Adipocyte (in vitro differentiated cells): Measurements from ENCODE around the gene ANAPC1.
"Not testable (repeated sequence)": the region's sequence is repeated elsewhere in the genome, so short reads cannot be mapped to it uniquely, and the experiment has no call there.

Source experiments
- DNase-seq: peaks from one replicate; pipeline ENCODE4 v3.0.0-alpha.2; 2015; ENCODE audit warnings: low read depth
- H3K27me3 ChIP-seq: replicated peaks from 2 replicates; pipeline ENCODE4 v1.7.0; 2013; ENCODE audit warnings: mild to moderate bottlenecking, low read length, moderate library complexity; ENCODE audit not compliant: control insufficient read depth, insufficient read depth
- H3K36me3 ChIP-seq: 2 replicates; pipeline ENCODE4 v1.7.0; 2013; ENCODE audit warnings: low read length, mild to moderate bottlenecking, moderate library complexity; ENCODE audit not compliant: control insufficient read depth, insufficient read depth, severe bottlenecking
- H3K4me1 ChIP-seq: 2 replicates; pipeline ENCODE4 v1.7.0; 2013; ENCODE audit warnings: mild to moderate bottlenecking, low read length, moderate library complexity; ENCODE audit not compliant: control insufficient read depth, insufficient read depth
- H3K4me3 ChIP-seq: 2 replicates; pipeline ENCODE4 v1.7.0; 2013; ENCODE audit warnings: mild to moderate bottlenecking, low read length, moderate library complexity
- H3K9ac ChIP-seq: 2 replicates; pipeline ENCODE4 v1.7.0; 2013; ENCODE audit warnings: mild to moderate bottlenecking, low read length, moderate library complexity
- H3K9me3 ChIP-seq: 2 replicates; pipeline ENCODE4 v1.7.0; 2013; ENCODE audit warnings: mild to moderate bottlenecking, low read length, moderate library complexity; ENCODE audit not compliant: control insufficient read depth

ANAPC1 gene

DNA sequence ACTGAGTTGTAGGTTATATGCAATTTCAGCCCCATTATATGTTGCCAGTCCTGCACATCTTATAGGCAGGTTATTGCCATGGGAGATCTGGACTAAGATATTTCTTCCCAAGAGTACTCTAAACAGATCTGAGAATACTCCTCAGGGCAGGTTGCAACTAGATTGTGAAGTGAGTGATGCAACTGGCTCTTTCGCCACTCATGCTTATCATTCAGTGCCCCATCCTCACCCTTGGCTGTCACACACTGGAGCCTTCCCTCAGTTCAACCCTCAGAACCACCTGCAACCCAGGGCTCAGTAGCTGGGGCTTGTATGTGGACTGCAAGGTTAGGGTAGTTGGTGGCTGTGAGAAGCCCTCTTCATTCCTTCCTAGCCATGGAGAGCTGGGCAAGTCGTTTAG lies 28.6 kb upstream of the ANAPC1 start:
- H3K9me3 ChIP-seq = no peaks in the 10 kb centered on the region
- no peak overlapping the region for H3K4me3 ChIP-seq

DNA sequence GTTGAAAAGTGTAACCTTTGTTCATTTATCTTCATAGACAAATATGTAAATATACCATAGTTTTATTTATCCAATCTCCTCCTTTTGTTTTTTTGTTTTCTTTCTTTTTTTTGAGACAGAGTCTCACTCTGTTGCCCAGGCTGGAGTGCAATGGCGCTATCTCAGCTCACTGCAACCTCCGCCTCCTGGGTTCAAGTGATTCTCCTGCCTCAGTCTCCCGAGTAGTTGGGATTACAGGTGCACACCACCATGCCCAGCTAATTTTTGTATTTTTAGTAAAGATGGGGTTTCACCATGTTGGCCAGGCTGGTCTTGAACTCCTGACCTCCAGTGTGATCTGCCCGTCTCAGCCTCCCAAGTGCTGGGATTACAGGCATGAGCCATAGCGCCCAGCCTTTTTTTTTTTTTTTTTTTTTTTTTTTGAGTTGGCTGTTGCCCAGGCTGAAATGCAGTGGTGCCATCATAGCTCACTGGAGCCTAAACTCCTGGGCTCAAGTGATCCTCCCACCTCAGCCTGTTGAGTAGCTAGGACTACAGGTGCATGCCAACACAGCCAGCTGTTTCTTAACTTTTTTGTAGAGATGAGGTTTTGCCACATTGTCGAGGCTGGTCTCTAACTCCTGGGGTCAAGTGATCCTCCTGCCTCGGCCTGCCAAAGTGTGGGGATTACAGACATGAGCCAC lies 27.4 kb upstream of the ANAPC1 start:
- not testable (repeated sequence) for H3K9ac ChIP-seq, H3K4me3 ChIP-seq, DNase-seq, H3K27me3 ChIP-seq, H3K4me1 ChIP-seq, H3K9me3 ChIP-seq, H3K36me3 ChIP-seq

More for the DNA sequence above, 28.6 kb upstream of the ANAPC1 start:
- H3K4me1 ChIP-seq = no peaks in the 10 kb centered on the region
- no peak for DNase-seq
- H3K36me3 ChIP-seq = no peaks in the 10 kb centered on the region
- no peaks in the 10 kb centered on the region for H3K27me3 ChIP-seq
- H3K9ac ChIP-seq = no peak overlapping the region

DNA sequence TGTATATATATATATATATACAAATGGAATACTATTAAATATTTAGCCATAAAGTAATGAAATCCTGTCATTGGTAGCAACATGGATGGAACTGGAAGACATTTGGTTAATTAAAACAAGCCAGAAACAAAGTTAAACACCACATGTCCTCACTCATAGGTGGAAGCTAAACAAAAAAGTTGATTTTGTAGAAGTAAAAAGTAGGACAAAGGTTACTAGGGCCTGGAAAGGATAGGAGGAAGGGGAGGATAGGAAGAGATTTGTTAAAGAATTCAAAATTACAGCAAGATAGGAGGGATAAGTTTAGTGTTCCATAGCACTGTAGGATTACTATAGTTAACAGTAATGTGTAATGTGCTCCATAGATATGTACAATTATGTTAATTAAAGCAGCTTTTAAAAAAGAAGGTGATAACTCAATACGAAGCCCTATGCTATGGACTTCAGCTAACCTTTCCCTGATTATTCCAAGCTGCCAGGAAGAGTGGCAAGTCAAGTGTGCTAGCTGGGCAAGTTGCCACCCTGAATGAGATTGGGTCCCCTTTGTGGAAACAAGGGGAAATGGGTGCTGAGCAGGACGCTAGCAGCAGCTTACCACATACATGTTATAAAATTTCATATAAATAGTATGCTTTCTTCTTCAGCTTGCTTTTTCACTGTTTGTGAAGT lies 26.8 kb upstream of the ANAPC1 start:
- no peaks in the 10 kb centered on the region for H3K9me3 ChIP-seq
- no peaks in the 10 kb centered on the region for H3K4me1 ChIP-seq
- H3K27me3 ChIP-seq = no peaks in the 10 kb centered on the region
- H3K36me3 ChIP-seq = no peaks in the 10 kb centered on the region
- no peak overlapping the region for H3K4me3 ChIP-seq
- no peak for DNase-seq
- H3K9ac ChIP-seq = no peak overlapping the region

DNA sequence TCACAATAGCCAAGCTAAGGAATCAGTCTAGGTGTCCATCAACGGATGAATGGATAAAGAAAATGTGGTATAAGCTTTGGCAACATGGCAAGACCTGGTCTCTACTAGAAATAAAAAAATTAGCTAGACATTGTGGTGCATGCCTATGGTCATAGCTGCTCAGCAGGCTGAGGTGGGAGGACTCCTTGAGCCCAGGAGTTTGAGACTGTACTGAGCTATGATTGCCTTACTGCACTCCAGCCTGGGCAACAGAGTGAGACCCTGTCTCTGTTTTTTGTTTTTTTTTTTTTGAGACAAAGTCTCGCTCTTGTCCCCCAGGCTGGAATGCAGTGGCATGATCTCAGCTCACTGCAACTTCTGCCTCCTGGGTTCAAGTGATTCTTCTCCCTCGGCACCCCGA lies 26.0 kb upstream of the ANAPC1 start:
- not testable (repeated sequence) for H3K36me3 ChIP-seq, H3K9me3 ChIP-seq, DNase-seq, H3K4me1 ChIP-seq, H3K4me3 ChIP-seq, H3K27me3 ChIP-seq, H3K9ac ChIP-seq

DNA sequence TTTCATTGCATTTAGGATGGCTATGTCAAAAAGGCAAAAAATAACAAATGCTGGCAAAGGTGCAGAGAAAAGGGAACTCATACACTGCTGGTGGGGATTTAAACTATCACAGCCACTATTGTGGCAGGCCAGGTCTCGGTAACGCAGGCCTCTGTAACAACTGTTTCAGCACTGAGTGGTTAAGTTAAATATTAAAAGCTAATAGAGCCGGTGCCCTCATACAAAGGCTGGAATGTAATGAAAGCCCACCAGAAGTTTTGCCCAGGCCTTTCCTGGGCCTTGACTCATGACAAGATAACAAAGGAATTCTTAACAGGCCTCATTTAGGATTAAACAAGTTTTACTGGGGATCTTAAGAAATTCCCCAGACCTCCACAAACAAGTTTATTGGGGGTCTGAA lies 25.1 kb upstream of the ANAPC1 start:
- no peaks in the 10 kb centered on the region for H3K36me3 ChIP-seq
- H3K9ac ChIP-seq = no peak overlapping the region
- no peaks in the 10 kb centered on the region for H3K4me1 ChIP-seq
- no peaks in the 10 kb centered on the region for H3K27me3 ChIP-seq
- no peak overlapping the region for H3K4me3 ChIP-seq
- DNase-seq = no peak
- H3K9me3 ChIP-seq = no peaks in the 10 kb centered on the region

DNA sequence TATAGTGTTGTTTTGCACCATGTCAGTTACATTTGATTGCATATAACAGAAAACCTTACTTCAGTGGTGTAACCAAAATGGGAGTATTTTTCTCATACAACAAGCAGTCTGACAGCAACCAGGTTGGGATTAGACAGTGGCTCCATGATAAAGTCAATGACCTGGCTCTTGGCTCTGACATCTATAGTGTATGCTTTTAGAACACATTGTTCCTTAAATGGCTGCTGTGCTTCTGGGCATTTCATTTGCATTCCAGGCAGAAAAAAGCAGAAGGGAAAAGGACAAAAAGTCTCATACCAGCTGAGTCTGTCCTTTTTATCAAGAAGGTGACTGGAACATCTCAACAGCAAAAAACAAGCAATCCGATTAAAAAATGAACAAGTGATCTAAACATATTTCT lies 24.6 kb upstream of the ANAPC1 start:
- H3K36me3 ChIP-seq = no peaks in the 10 kb centered on the region
- no peak overlapping the region for H3K9ac ChIP-seq
- H3K4me1 ChIP-seq = no peaks in the 10 kb centered on the region
- no peaks in the 10 kb centered on the region for H3K9me3 ChIP-seq
- H3K27me3 ChIP-seq = peaks cover 4% of the 10 kb centered on the region
- DNase-seq = no peak
- H3K4me3 ChIP-seq = no peak overlapping the region

DNA sequence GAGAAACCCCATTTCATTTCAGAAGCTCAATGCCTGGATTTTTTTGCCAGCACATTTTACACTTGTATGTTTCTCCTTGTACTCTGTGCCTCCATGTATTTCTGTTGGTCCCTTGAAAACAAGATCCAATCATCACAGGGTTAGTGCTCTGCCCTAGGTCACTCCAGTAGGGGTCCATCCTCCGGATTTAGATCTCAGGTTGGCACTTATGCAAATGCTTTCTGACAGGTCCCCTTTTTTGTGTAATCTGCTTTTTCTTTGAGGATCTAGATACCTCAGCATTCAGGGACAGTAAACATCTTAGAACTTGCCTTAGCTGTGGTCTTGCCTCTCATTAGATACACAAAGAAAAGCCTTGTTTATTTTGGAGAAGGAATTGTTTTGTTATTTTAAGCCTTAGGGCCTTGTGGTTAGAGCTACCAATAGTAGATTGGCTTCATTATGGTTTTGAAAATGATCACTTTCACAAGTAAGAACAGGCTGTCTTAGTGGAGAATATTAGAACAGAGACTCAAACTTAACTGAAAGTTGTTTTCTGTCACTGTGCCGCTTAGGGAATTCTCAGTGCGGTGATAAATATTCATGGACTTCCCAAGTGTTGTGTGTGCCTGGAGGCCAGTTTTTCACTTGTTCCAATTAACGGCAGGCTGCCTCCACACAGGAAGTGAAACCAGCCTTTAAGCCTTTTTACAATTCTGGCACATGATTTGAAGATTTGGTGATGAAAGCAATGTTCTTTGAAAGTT lies 22.2 kb upstream of the ANAPC1 start:
- Histone ChIP-seq H3K9me3 (no peaks in the 10 kb centered on the region), H3K4me1 (no peaks in the 10 kb centered on the region), H3K9ac (no peak overlapping the region), H3K36me3 (no peaks in the 10 kb centered on the region), H3K27me3 (peaks cover 12% of the 10 kb centered on the region), H3K4me3 (no peak overlapping the region)
- DNase-seq = peak; percentile 42

DNA sequence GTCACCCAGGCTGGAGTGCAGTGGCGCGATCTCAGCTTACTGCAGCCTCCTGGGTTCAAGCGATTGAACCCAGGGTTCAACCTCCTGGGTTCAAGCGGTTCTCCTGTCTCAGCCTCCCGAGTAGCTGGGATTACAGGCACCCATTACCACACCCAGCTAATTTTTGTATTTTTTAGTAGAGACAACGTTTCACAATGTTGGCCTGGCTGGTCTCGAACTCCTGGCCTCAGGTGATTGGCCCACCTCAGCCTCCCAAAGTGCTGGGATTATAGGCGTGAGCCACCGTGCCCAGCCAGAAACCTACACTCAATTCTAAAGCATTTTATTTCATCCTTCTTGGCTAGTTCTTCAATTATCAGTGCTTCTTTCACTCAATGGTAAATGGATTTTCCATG lies 21.5 kb upstream of the ANAPC1 start:
- H3K4me1 ChIP-seq, H3K4me3 ChIP-seq, H3K36me3 ChIP-seq, H3K9me3 ChIP-seq, H3K9ac ChIP-seq, DNase-seq: not testable (repeated sequence)
- H3K27me3 ChIP-seq = peaks cover 12% of the 10 kb centered on the region

DNA sequence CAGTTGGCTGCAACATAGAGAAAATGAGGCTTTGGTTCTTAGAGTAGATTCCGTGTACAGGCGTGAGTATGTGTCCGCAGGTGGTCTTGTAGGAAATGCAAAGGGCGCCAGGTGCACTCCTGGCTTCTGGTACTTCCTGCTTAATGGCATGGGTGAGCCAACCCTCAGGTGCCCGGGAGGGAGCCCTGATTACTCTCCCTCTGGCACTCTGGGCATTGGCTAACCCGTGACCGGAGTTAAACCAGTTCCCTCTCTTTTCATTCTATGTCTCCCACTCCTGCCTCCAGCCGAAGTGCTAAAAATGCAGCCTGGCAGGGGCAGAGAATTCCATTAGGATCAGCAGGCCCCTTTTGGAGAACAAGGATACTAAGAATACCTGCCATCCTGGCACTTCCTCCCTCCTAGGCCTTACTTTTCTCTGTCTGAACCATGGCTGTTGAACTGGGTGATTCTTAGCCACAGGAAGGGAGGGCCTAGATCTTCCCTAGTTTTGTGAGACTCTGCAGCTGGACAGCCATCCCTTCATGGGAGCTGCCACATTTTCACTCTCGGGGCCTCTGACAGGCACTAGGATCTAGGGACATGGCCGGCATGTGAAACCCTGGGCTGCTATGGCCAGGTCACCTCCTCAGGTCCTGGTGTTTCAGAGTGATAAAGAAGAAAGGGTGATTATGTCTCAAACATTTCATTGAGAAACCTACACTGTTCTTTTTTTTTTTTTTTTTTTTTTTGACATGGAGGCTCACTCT lies 20.9 kb upstream of the ANAPC1 start:
- Histone ChIP-seq H3K4me1 (no peaks in the 10 kb centered on the region), H3K9ac (no peak overlapping the region), H3K9me3 (no peaks in the 10 kb centered on the region), H3K36me3 (no peaks in the 10 kb centered on the region), H3K4me3 (no peak overlapping the region), H3K27me3 (peaks cover 12% of the 10 kb centered on the region)
- DNase-seq = no peak

DNA sequence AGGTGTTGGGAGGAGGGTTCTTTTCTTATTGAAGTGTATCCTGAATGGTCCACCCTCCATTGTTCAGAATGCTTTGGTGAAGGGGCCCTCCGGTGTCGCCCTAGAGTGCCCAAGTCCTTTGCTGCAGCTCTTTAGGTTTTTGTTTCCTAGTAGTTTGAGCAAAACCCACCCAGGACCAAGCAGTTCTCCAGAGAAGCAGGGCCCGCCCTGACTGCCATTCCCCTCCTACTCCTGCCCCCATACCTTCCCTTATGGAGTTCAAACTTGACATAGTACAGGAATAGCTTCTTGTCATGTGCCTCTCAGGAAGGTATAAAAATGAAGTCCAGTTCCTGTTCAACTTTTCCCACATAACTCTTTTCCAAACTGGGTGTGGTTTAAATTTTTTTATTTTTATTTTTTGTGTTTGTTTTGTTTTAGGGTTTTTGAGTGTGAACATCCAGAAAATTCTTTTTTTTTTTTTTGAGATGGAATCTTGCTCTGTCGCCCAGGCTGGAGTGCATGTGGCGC lies 20.0 kb upstream of the ANAPC1 start:
- H3K4me1 ChIP-seq = peaks cover under 1% of the 10 kb centered on the region
- H3K9ac ChIP-seq = no peak overlapping the region
- peaks cover 16% of the 10 kb centered on the region for H3K27me3 ChIP-seq
- H3K36me3 ChIP-seq = no peaks in the 10 kb centered on the region
- DNase-seq = no peak
- H3K4me3 ChIP-seq = no peak overlapping the region
- no peaks in the 10 kb centered on the region for H3K9me3 ChIP-seq

DNA sequence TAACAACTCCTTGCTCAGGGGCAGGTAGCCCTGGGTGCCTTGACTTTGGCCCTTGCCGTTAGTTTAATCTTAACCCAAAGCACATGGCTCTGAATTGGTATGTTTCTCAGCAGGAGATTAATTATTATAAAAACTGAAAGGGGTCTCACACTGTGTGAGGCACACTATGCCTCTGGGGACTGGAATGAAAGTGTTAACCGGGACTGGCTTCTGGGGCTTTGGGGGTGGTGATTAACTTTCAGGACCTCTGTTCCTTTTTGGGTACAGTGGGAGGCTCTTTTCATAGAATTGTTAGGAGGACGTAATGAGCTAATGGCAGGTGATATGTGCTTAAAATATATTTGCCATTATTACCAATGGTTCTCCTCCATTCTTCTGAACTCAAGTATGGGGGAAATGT lies 19.5 kb upstream of the ANAPC1 start:
- no peak for DNase-seq
- no peak overlapping the region for H3K4me3 ChIP-seq

More for the DNA sequence above, 19.5 kb upstream of the ANAPC1 start:
- Histone ChIP-seq H3K27me3 (peaks cover 16% of the 10 kb centered on the region), H3K36me3 (no peaks in the 10 kb centered on the region), H3K4me1 (peaks cover 4% of the 10 kb centered on the region), H3K9ac (no peak overlapping the region), H3K9me3 (no peaks in the 10 kb centered on the region)
